ACC112 (cell line): ENCODE results near the gene RAB2B.
"Not testable (repeated sequence)": the region's sequence is repeated elsewhere in the genome, so short reads cannot be mapped to it uniquely, and the experiment has no call there.

ENCODE experiments used
- H2AFZ ChIP-seq: fragments of 200-600 bp; sonication (generic); one replicate; pipeline ENCODE4 v1.6.0; 2017; ENCODE audit warnings: antibody characterized with exemption, low read length; ENCODE audit not compliant: unreplicated experiment
- H3K27ac ChIP-seq: fragments of 200-600 bp; sonication (generic); 2 replicates; pipeline ENCODE4 v1.5.1; 2014; ENCODE audit warnings: low read depth, mild to moderate bottlenecking, antibody characterized with exemption, low read length, moderate library complexity
- H3K27me3 ChIP-seq: fragments of 200-600 bp; sonication (generic); 2 replicates; pipeline ENCODE4 v1.6.1; 2014; ENCODE audit warnings: mild to moderate bottlenecking, antibody characterized with exemption, low read length, moderate library complexity, mixed read lengths; ENCODE audit not compliant: insufficient read depth
- H3K36me3 ChIP-seq: fragments of 200-600 bp; sonication (generic); 2 replicates; pipeline ENCODE4 v1.6.1; 2016; ENCODE audit warnings: mild to moderate bottlenecking, antibody characterized with exemption, low read length, moderate library complexity, mixed read lengths; ENCODE audit not compliant: insufficient read depth
- H3K4me1 ChIP-seq: fragments of 200-600 bp; sonication (generic); one replicate; pipeline ENCODE4 v1.6.1; 2016; ENCODE audit warnings: low read length, mixed read lengths; ENCODE audit not compliant: insufficient read depth, unreplicated experiment, control insufficient read depth
- H3K4me3 ChIP-seq: fragments of 200-600 bp; sonication (generic); 2 replicates; pipeline ENCODE4 v1.5.1; 2014; ENCODE audit warnings: mild to moderate bottlenecking, low read depth, low read length
- H3K79me2 ChIP-seq: fragments of 200-600 bp; sonication (generic); one replicate; pipeline ENCODE4 v1.6.0; 2016; ENCODE audit warnings: low read length; ENCODE audit not compliant: control insufficient read depth, unreplicated experiment, insufficient read depth

RAB2B gene

GRCh38 chr14:21486640-21487087 is 9.9 kb upstream of the RAB2B start:
- Histone ChIP-seq H3K4me3 (no peak overlapping the region), H3K27me3 (no peaks in the 10 kb centered on the region), H3K36me3 (peaks cover 23% of the 10 kb centered on the region), H2AFZ (no peak overlapping the region), H3K4me1 (peaks cover 7% of the 10 kb centered on the region), H3K79me2 (peaks cover 18% of the 10 kb centered on the region), H3K27ac (peak overlapping the region; percentile 8; the same call in 1 of the 2 replicates)

DNA sequence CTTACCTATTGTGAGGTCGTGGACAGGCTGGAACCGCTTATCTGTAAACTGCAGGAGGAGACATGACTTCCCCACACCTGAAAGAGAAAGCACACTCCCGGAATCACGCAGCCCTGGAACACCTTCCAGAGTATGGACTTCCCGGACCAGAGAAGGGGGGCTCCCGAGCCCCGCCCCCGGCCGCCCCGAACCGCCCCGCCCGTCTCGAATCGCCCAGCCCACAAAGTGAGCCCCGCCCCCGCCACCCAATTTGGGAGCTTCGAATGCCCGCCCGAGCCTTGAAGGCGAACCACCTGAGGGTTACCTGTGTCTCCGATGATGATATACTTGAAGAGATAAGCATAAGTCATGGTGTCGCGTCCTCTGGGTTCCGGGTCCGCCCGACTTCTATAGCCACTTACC is 235 bp downstream of the RAB2B start:
- no peaks in the 10 kb centered on the region for H3K27me3 ChIP-seq
- H3K4me3 ChIP-seq = peak overlapping the region; percentile 95
- H2AFZ ChIP-seq = peak overlapping the region; percentile 79
- peaks cover 11% of the 10 kb centered on the region for H3K4me1 ChIP-seq
- peak overlapping the region; percentile 37; the same call in 1 of the 2 replicates for H3K27ac ChIP-seq
- H3K36me3 ChIP-seq = no peaks in the 10 kb centered on the region; the same call in 1 of the 2 replicates
- peaks cover 51% of the 10 kb centered on the region for H3K79me2 ChIP-seq

- peaks cover 46% of the 10 kb centered on the region for H3K79me2 ChIP-seq
- peak overlapping the region; percentile 79 for H2AFZ ChIP-seq
- H3K4me3 ChIP-seq = peak overlapping the region; percentile 95
- H3K4me1 ChIP-seq = peaks cover 11% of the 10 kb centered on the region
- H3K27ac ChIP-seq = no peak overlapping the region
- no peaks in the 10 kb centered on the region for H3K27me3 ChIP-seq
- H3K36me3 ChIP-seq = no peaks in the 10 kb centered on the region; the same call in 1 of the 2 replicates
These were observed 814 bp downstream of the RAB2B start for GRCh38 chr14:21475767-21476522.

GRCh38 chr14:21467616-21468015 is 9.1 kb downstream of the RAB2B start:
- H3K27ac ChIP-seq = peak overlapping the region; percentile 72
- no peak overlapping the region for H2AFZ ChIP-seq
- H3K79me2 ChIP-seq = no peaks in the 10 kb centered on the region
- no peak overlapping the region for H3K4me3 ChIP-seq
- H3K4me1 ChIP-seq = peaks cover 9% of the 10 kb centered on the region
- peaks cover 5% of the 10 kb centered on the region; the same call in 1 of the 2 replicates for H3K36me3 ChIP-seq
- H3K27me3 ChIP-seq = no peaks in the 10 kb centered on the region

GRCh38 chr14:21455912-21456667 is 20.7 kb downstream of the RAB2B start, which contains the start of gene CHD8:
Gene CHD8 (minus strand): TSS chr14:21456123. CDS start chr14:21431643, 24,480 bp downstream.
- peak within 1 kb of the TSS; percentile 99 for H2AFZ ChIP-seq
- H3K27me3 ChIP-seq = no peaks in the 10 kb centered on the region
- H3K27ac ChIP-seq = peak within 1 kb of the TSS; percentile 89
- H3K4me1 ChIP-seq = no peaks in the 10 kb centered on the region
- peaks cover 44% of the 10 kb centered on the region for H3K79me2 ChIP-seq
- 0 out of 2 replicates have a peak, but pooled peaks cover 3% of the 10 kb centered on the region for H3K36me3 ChIP-seq
- H3K4me3 ChIP-seq = peak within 1 kb of the TSS; percentile 90

GRCh38 chr14:21455592-21455911 is 21.2 kb downstream of the RAB2B start:
- peaks cover 2% of the 10 kb centered on the region for H3K4me1 ChIP-seq
- peak overlapping the region; percentile 92 for H2AFZ ChIP-seq
- H3K4me3 ChIP-seq = peak overlapping the region; percentile 90
- peak overlapping the region; percentile 62 for H3K27ac ChIP-seq
- peaks cover 49% of the 10 kb centered on the region for H3K79me2 ChIP-seq
- H3K36me3 ChIP-seq = 0 out of 2 replicates have a peak, but pooled peaks cover 3% of the 10 kb centered on the region
- no peaks in the 10 kb centered on the region for H3K27me3 ChIP-seq

DNA sequence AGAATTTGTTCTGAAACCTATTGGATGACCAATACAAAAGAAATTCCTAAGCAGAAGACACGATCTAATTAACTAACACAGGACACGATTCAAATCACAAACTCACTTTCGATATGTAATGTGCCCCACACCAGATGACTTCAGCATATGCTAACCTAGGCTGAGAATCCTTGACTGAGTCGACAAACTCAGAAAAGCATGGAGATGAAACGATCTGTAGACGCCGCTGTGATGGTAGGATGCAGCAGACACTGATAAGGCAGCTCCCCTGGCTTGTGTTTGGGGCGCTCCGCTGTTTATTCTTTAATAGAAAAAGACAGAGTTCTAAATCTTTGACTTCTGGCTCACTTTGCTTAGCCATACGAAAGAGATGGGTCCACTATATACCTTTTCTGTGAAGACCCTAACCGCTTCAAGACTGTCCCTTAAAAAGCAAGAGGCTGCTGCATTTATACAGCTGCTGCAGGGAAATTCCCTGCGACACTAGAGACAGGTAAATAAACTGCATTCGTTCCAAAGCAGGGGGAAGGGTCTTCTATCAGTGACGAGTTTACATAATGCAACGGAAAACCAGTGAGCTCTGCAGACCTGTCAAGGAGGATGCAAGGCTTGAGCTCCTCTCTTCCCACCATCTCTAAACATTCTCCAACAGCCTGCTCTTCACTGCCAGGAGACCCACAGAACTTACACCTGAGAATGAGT is 21.8 kb downstream of the RAB2B start:
- H3K4me3 ChIP-seq = peak overlapping the region; percentile 90
- H3K79me2 ChIP-seq = peaks cover 55% of the 10 kb centered on the region
- H2AFZ ChIP-seq = peak overlapping the region; percentile 92
- 0 out of 2 replicates have a peak, but pooled peaks cover 3% of the 10 kb centered on the region for H3K36me3 ChIP-seq
- peaks cover 8% of the 10 kb centered on the region for H3K4me1 ChIP-seq
- 0 out of 2 replicates have a peak overlapping the region, but pooled peaks have one; percentile 62 for H3K27ac ChIP-seq
- H3K27me3 ChIP-seq = no peaks in the 10 kb centered on the region

GRCh38 chr14:21449899-21450216 is 26.9 kb downstream of the RAB2B start:
- Histone ChIP-seq H3K36me3 (no peaks in the 10 kb centered on the region; the same call in 1 of the 2 replicates), H3K27me3 (no peaks in the 10 kb centered on the region), H2AFZ (no peak overlapping the region), H3K4me1 (peaks cover 14% of the 10 kb centered on the region), H3K79me2 (peaks cover 85% of the 10 kb centered on the region), H3K27ac (no peak overlapping the region), H3K4me3 (no peak overlapping the region)

- H3K27ac ChIP-seq, H3K4me1 ChIP-seq, H3K4me3 ChIP-seq, H3K27me3 ChIP-seq, H2AFZ ChIP-seq, H3K36me3 ChIP-seq: not testable (repeated sequence)
- peaks cover 61% of the 10 kb centered on the region for H3K79me2 ChIP-seq
These were observed 34.1 kb downstream of the RAB2B start for GRCh38 chr14:21442657-21443056.

DNA sequence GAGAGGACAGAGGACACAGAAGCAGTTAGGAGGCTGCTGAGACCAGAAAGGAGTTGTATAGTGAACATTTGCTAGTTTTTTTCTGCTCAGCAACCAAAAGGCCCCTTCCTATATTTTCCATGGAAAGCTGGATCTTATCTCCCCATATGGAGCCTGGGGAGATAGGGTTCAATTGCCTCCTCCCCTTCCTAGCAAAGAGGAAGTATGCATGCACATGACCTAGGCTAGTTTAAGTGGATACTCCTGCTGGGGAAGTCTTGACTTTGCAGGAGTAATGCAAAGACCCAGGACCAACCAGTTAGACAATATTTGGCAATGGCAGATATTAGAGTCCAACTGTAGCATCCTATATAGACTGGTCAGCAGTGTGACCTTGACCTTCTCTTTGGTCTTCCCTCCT is 35.9 kb downstream of the RAB2B start:
- H3K36me3 ChIP-seq = no peaks in the 10 kb centered on the region
- no peaks in the 10 kb centered on the region for H3K27me3 ChIP-seq
- peaks cover 9% of the 10 kb centered on the region for H3K4me1 ChIP-seq
- no peak overlapping the region for H2AFZ ChIP-seq
- no peak overlapping the region for H3K27ac ChIP-seq
- no peak overlapping the region for H3K4me3 ChIP-seq
- peaks cover 60% of the 10 kb centered on the region for H3K79me2 ChIP-seq
